H54 (cell line): ENCODE measurements around the gene HOMEZ.

Experiments
- DNase-seq: peaks from one replicate; pipeline ENCODE4 v3.0.0; 2011; ENCODE audit warnings: low spot score, mixed read lengths; ENCODE audit not compliant: insufficient read length
- FAIRE-seq: peaks from 3 replicates; lab custom pipeline; 2011; peaks lifted over from hg19 to GRCh38; lab: Jason Lieb, UNC
- POLR2A ChIP-seq: IDR thresholded peaks from 2 replicates; pipeline ENCODE4 v1.6.1; 2011; ENCODE audit warnings: low read depth, mild to moderate bottlenecking, low read length

Gene HOMEZ

DNA sequence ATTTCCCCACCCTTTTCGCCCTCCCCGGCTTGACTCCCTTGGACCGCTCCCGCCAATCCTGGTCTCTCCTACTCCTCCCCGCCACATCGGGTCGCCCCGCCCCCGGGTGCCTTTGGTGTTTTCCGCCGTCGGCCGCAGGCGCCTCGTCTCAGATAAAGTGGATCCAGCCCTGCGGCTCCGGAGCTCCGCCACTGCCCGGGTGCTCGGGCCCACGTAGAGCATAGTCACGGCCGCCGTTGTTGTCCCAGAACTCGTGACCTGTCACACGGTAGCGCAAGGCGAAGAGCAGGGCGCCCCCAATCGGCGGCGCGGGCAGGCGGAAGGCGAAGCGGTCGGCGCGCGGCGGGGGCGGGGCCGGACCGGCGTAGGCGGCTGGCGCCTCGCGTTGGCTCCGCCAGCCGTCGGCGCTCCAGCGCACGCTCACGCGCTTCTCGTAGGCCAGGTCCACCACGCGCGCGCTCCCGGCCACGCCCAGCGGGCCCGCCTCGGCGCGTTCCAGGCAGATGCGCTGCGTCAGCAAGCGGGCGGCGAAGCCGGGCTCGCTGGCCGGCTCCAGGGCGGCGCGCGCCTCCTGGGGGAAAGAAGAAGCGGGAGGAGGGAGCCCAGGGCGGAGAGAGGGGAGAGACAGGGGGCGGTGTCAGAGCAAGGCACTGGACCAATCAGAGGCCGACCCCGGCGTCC is 15.5 kb upstream of the HOMEZ start:
- peak; percentile 82 for DNase-seq
- peak; percentile 48 for TF ChIP-seq POLR2A
- FAIRE-seq = peak; percentile 36

GRCh38 chr14:23300687-23301223 is 14.8 kb upstream of the HOMEZ start:
- no peak for TF ChIP-seq POLR2A
- peak; percentile 26 for DNase-seq
- no peak for FAIRE-seq

DNA sequence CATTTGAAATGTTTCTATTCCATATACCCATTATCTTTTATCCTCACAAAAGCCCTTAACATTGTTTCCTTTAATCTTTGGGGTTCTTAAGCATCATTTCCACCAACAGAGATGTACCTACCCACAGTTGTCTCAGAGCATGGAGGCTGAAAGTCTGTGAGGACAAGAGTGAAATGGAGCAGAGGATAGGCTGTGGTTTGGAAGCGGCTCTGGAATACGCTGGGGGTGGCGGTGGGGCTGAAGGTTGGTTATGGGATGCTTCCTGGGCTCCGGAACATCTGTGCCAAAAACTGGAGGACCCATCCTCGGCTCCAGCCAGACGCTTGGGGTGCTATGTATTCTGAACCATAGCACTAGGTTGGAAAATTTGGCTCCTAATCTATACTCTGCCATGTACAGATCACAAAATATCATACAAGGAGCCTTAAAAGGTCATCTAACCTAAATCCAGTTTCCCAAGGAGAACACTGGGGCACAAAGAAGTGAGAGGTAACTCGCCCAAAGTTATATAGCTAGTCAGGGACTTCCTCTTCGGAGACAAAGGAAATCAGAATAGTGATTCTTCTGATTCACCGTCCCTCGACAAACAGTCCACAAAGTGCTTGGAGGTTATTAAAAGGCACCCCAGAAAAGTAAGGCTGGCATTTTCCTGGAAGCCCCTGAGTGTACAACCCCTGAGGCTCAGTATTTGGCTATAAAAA is 14.2 kb upstream of the HOMEZ start:
- FAIRE-seq = no peak
- DNase-seq = no peak
- TF ChIP-seq POLR2A = no peak

- no peak for DNase-seq
- no peak for FAIRE-seq
- no peak for TF ChIP-seq POLR2A
Observed at GRCh38 chr14:23299211-23299957, 13.5 kb upstream of the HOMEZ start.

- FAIRE-seq (no peak), DNase-seq (no peak)
- TF ChIP-seq POLR2A = no peak
Observed at GRCh38 chr14:23297611-23298277, 11.8 kb upstream of the HOMEZ start.

DNA sequence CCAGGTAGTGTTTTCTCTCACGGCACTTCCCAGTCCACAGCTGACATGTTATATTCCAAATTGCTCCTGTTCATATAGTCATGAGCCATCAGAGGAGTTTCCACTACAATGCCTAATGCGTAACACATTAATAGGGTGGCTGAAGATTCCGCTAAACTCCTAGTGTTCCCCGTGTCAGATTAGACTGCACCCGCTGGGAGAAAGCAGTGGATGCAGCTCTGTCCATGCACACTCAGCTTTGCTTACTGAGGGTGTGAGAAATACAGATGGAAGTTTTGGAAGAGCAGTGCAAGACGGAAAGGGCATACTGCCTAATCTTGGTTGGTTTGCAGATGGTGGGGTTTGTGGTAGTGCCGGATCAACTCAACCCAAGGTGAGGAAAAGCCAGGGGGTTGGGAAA is 11.2 kb upstream of the HOMEZ start:
- DNase-seq (no peak), FAIRE-seq (no peak)
- no peak for TF ChIP-seq POLR2A

GRCh38 chr14:23296012-23296777 is 10.3 kb upstream of the HOMEZ start:
- FAIRE-seq = no peak
- no peak for TF ChIP-seq POLR2A
- no peak for DNase-seq

GRCh38 chr14:23294734-23295561 is 9.0 kb upstream of the HOMEZ start:
- FAIRE-seq (peak; percentile 69), DNase-seq (no peak)
- TF ChIP-seq POLR2A = no peak

GRCh38 chr14:23286902-23287479 is 1.1 kb upstream of the HOMEZ start:
- TF ChIP-seq POLR2A = no peak
- no peak for DNase-seq
- no peak for FAIRE-seq

GRCh38 chr14:23285530-23286019 is 357 bp downstream of the HOMEZ start:
- FAIRE-seq = no peak
- peak; percentile 22 for DNase-seq

GRCh38 chr14:23284654-23285529 is 1.0 kb downstream of the HOMEZ start:
- no peak for TF ChIP-seq POLR2A
- DNase-seq (no peak), FAIRE-seq (no peak)

More at GRCh38 chr14:23285530-23286019, 357 bp downstream of the HOMEZ start:
- no peak for TF ChIP-seq POLR2A
